HL-60 (cell line): ENCODE results near the gene TMEM53.

Experiments used
- GABPA ChIP-seq: IDR thresholded peaks from 2 replicates; pipeline ENCODE4 v1.6.1; 2012; ENCODE audit warnings: low read depth
- POLR2AphosphoS5 ChIP-seq: IDR thresholded peaks from 2 replicates; pipeline ENCODE4 v1.6.1; 2012; ENCODE audit warnings: low read depth
- SPI1 ChIP-seq: IDR thresholded peaks from 2 replicates; pipeline ENCODE4 v1.6.1; 2012; ENCODE audit warnings: low read depth, mild to moderate bottlenecking, borderline replicate concordance
- TF ChIP-seq, protein P1 (sequence below): IDR thresholded peaks from one replicate; pipeline ENCODE4 v1.5.1; 2011; ENCODE audit warnings: low read length, control low read depth, inconsistent platforms; ENCODE audit not compliant: insufficient read depth
- TF ChIP-seq, protein P2 (sequence below): IDR thresholded peaks from 2 replicates; pipeline ENCODE4 v1.6.1; 2012; ENCODE audit warnings: low read depth; ENCODE audit not compliant: insufficient replicate concordance

DNA sequence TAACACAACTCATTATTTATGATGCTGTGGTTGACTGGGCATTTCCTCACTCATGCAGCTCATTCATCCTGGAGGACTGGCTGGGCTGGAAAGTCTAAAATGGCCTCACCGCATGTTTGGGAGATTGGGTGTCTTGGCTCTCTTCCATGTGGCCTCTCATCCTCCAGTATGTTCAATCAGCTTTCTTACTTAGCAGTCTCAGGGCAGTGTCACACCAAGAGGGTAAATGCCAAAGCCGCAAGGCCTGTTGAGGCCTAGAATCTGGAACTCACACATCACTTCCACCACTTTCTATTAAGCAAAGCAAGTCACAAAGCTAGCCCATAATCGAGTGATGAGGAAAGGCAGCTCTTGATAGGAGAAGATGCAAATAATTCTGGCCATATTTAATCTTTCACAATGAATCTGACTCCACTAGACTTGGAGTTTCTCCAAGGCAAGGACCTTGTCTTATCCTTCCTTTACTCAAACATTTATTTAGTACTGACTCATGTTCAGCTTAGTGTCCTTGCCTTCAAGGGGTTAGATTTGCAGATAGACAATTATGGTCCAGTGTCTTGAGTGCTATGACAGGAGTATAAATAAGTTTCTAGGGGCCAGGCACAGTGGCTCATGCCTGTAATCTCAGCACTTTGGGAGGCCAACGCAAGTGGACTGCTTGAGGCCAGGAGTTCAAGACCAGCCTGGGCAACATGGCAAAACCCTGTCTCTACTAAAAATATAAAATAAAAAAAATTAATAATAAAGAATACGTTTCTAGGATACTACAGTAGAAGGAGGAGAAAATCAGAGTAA, 45.1 kb downstream of the TMEM53 start:
- TF ChIP-seq, protein P1, sequence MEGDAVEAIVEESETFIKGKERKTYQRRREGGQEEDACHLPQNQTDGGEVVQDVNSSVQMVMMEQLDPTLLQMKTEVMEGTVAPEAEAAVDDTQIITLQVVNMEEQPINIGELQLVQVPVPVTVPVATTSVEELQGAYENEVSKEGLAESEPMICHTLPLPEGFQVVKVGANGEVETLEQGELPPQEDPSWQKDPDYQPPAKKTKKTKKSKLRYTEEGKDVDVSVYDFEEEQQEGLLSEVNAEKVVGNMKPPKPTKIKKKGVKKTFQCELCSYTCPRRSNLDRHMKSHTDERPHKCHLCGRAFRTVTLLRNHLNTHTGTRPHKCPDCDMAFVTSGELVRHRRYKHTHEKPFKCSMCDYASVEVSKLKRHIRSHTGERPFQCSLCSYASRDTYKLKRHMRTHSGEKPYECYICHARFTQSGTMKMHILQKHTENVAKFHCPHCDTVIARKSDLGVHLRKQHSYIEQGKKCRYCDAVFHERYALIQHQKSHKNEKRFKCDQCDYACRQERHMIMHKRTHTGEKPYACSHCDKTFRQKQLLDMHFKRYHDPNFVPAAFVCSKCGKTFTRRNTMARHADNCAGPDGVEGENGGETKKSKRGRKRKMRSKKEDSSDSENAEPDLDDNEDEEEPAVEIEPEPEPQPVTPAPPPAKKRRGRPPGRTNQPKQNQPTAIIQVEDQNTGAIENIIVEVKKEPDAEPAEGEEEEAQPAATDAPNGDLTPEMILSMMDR, result no peak
- TF ChIP-seq, protein P2, sequence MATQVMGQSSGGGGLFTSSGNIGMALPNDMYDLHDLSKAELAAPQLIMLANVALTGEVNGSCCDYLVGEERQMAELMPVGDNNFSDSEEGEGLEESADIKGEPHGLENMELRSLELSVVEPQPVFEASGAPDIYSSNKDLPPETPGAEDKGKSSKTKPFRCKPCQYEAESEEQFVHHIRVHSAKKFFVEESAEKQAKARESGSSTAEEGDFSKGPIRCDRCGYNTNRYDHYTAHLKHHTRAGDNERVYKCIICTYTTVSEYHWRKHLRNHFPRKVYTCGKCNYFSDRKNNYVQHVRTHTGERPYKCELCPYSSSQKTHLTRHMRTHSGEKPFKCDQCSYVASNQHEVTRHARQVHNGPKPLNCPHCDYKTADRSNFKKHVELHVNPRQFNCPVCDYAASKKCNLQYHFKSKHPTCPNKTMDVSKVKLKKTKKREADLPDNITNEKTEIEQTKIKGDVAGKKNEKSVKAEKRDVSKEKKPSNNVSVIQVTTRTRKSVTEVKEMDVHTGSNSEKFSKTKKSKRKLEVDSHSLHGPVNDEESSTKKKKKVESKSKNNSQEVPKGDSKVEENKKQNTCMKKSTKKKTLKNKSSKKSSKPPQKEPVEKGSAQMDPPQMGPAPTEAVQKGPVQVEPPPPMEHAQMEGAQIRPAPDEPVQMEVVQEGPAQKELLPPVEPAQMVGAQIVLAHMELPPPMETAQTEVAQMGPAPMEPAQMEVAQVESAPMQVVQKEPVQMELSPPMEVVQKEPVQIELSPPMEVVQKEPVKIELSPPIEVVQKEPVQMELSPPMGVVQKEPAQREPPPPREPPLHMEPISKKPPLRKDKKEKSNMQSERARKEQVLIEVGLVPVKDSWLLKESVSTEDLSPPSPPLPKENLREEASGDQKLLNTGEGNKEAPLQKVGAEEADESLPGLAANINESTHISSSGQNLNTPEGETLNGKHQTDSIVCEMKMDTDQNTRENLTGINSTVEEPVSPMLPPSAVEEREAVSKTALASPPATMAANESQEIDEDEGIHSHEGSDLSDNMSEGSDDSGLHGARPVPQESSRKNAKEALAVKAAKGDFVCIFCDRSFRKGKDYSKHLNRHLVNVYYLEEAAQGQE, result no peak
- no peak for TF ChIP-seq POLR2AphosphoS5
- no peak for TF ChIP-seq SPI1
- no peak for TF ChIP-seq GABPA
